ENCODE results near the gene PIGX.

PIGX gene

GRCh38 chr3:196711838-196712513 lies at the start of gene PIGX, which contains the start of gene CEP19:
PIGX (plus strand) TSS chr3:196712377.
CEP19 (minus strand) TSS chr3:196712250; CDS start chr3:196708657, 3,593 bp downstream.
- no peak for FAIRE-seq

GRCh38 chr3:196662711-196663571 lies 49.2 kb upstream of the PIGX start:
- no peak for FAIRE-seq

GRCh38 chr3:196666001-196666867 lies 45.9 kb upstream of the PIGX start:
- FAIRE-seq = no peak

GRCh38 chr3:196667056-196667825 lies 44.9 kb upstream of the PIGX start:
- no peak for FAIRE-seq

- FAIRE-seq = no peak
These were observed 41.8 kb upstream of the PIGX start for GRCh38 chr3:196670339-196670738.

- no peak for FAIRE-seq
These were observed 38.5 kb upstream of the PIGX start for GRCh38 chr3:196673632-196674031.

- FAIRE-seq = no peak
These were observed 34.8 kb upstream of the PIGX start for GRCh38 chr3:196677353-196677752.

GRCh38 chr3:196677931-196678330 lies 34.2 kb upstream of the PIGX start:
- FAIRE-seq = no peak

GRCh38 chr3:196684548-196685407 lies 27.4 kb upstream of the PIGX start:
- no peak for FAIRE-seq

GRCh38 chr3:196686436-196686835 lies 25.7 kb upstream of the PIGX start:
- no peak for FAIRE-seq

- no peak for FAIRE-seq
These were observed 23.8 kb upstream of the PIGX start for GRCh38 chr3:196688349-196688748.

GRCh38 chr3:196689941-196690660 lies 22.1 kb upstream of the PIGX start:
- no peak for FAIRE-seq

- FAIRE-seq = no peak
These were observed 20.8 kb upstream of the PIGX start for GRCh38 chr3:196691386-196691785.

- FAIRE-seq = no peak
These were observed 18.0 kb upstream of the PIGX start for GRCh38 chr3:196694202-196694638.

- FAIRE-seq = no peak
These were observed 17.0 kb upstream of the PIGX start for GRCh38 chr3:196694941-196695848.

GRCh38 chr3:196695849-196696226 lies 16.3 kb upstream of the PIGX start:
- no peak for FAIRE-seq

- FAIRE-seq = no peak
These were observed 14.9 kb upstream of the PIGX start for GRCh38 chr3:196697270-196697669.

GRCh38 chr3:196699749-196700148 lies 12.4 kb upstream of the PIGX start:
- FAIRE-seq = no peak

GRCh38 chr3:196700801-196701200 lies 11.4 kb upstream of the PIGX start:
- FAIRE-seq = no peak

GRCh38 chr3:196706327-196706726 lies 5.8 kb upstream of the PIGX start:
- no peak for FAIRE-seq
